Liver (tissue), 3 donors: ENCODE results near the gene TRIM52.

Source experiments
- ATF3 ChIP-seq: IDR thresholded peaks from 2 replicates; pipeline ENCODE4 v1.6.1; 2016; ENCODE audit warnings: antibody characterized with exemption
- CTCF ChIP-seq: fragments of 150-350 bp; IDR thresholded peaks from 2 replicates; pipeline ENCODE4 v1.5.1; 2017; ENCODE audit warnings: improper control_type of control experiment, low read depth, low read length; ENCODE audit not compliant: missing input control
- JUND ChIP-seq, 2 donors: IDR thresholded peaks; 2 replicates each; pipeline ENCODE4 v1.6.1; 2016; ENCODE audit warnings: antibody characterized with exemption in 2 of 2
- MAX ChIP-seq: IDR thresholded peaks from 2 replicates; pipeline ENCODE4 v1.6.1; 2016; ENCODE audit warnings: antibody characterized with exemption
- SP1 ChIP-seq: IDR thresholded peaks from 2 replicates; pipeline ENCODE4 v1.6.1; 2018; ENCODE audit warnings: antibody characterized with exemption, mild to moderate bottlenecking
- YY1 ChIP-seq: IDR thresholded peaks from 2 replicates; pipeline ENCODE4 v1.6.1; 2016; ENCODE audit warnings: antibody characterized with exemption, mild to moderate bottlenecking
- ZBTB33 ChIP-seq: IDR thresholded peaks from 2 replicates; pipeline ENCODE4 v1.6.1; 2016; ENCODE audit warnings: antibody characterized with exemption
- TF ChIP-seq, protein P1 (sequence below): IDR thresholded peaks from 2 replicates; pipeline ENCODE4 v1.6.1; 2016; ENCODE audit warnings: antibody characterized with exemption, mild to moderate bottlenecking
- donor health status: healthy.
- donor health status: healthy.

GRCh38 chr5:181248277-181248676 is 12.7 kb downstream of the TRIM52 start:
- no peak for TF ChIP-seq MAX
- TF ChIP-seq ZBTB33: no peak
- TF ChIP-seq SP1: no peak
- TF ChIP-seq, protein P1, sequence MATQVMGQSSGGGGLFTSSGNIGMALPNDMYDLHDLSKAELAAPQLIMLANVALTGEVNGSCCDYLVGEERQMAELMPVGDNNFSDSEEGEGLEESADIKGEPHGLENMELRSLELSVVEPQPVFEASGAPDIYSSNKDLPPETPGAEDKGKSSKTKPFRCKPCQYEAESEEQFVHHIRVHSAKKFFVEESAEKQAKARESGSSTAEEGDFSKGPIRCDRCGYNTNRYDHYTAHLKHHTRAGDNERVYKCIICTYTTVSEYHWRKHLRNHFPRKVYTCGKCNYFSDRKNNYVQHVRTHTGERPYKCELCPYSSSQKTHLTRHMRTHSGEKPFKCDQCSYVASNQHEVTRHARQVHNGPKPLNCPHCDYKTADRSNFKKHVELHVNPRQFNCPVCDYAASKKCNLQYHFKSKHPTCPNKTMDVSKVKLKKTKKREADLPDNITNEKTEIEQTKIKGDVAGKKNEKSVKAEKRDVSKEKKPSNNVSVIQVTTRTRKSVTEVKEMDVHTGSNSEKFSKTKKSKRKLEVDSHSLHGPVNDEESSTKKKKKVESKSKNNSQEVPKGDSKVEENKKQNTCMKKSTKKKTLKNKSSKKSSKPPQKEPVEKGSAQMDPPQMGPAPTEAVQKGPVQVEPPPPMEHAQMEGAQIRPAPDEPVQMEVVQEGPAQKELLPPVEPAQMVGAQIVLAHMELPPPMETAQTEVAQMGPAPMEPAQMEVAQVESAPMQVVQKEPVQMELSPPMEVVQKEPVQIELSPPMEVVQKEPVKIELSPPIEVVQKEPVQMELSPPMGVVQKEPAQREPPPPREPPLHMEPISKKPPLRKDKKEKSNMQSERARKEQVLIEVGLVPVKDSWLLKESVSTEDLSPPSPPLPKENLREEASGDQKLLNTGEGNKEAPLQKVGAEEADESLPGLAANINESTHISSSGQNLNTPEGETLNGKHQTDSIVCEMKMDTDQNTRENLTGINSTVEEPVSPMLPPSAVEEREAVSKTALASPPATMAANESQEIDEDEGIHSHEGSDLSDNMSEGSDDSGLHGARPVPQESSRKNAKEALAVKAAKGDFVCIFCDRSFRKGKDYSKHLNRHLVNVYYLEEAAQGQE: no peak
- no peak for TF ChIP-seq CTCF
- TF ChIP-seq JUND (IDR thresholded peaks at IDR 0.05): no peak
- no peak for TF ChIP-seq YY1
- no peak for TF ChIP-seq ATF3
